PC-9 (cell line): ENCODE data around the gene MYLK3. TPM values are rescaled to one million over a fixed set of nuclear protein-coding genes. Genes with fewer than 3 reads are reported as not detected.
A peak's percentile ranks its signal among the peaks of the same experiment; 100 is the strongest.

Experiments
- BruUV-seq: library from RNA; stranded (reverse); fragments of 400-500 nt; replicated peaks from 2 replicates; lab custom pipeline; 2021; lab: Mats Ljungman, UMichigan
- CTCF ChIA-PET: fragments of 300-600 bp; sonication (Branson Sonifier 250); formaldehyde crosslinking; loops from one replicate; lab custom pipeline; 2022; ENCODE audit warnings: antibody characterized with exemption; lab: Charles Lee
- POLR2A ChIA-PET: fragments of 300-600 bp; sonication (Branson Sonifier 250); formaldehyde crosslinking; loops from one replicate; lab custom pipeline; 2022; ENCODE audit warnings: antibody characterized with exemption; ENCODE audit not compliant: unreplicated experiment; lab: Charles Lee
- DNase-seq, 2 experiments: peaks; one replicate each; pipeline versions ENCODE4 v3.0.0 to v3.0.0-alpha.2; 2015 to 2022; ENCODE audit warnings: mixed read lengths in 1 of 2
- H2AFZ ChIP-seq: fragments of 200-600 bp; sonication (generic); 2 replicates; pipeline ENCODE4 v1.8.1; 2017; ENCODE audit warnings: antibody characterized with exemption
- H3F3A ChIP-seq: fragments of 200-600 bp; sonication (generic); 2 replicates; pipeline ENCODE4 v1.8.1; 2017; ENCODE audit warnings: antibody characterized with exemption, mild to moderate bottlenecking, low read depth; ENCODE audit not compliant: insufficient read depth
- H3K27ac ChIP-seq: fragments of 200-600 bp; sonication (generic); 2 replicates; pipeline ENCODE4 v1.6.1; 2016; ENCODE audit warnings: mixed run types
- H3K27me3 ChIP-seq: fragments of 200-600 bp; sonication (generic); 2 replicates; pipeline ENCODE4 v1.6.1; 2016; ENCODE audit warnings: low read depth, mixed run types; ENCODE audit not compliant: insufficient read depth
- H3K36me3 ChIP-seq: fragments of 200-600 bp; sonication (generic); 2 replicates; pipeline ENCODE4 v1.6.1; 2016; ENCODE audit warnings: low read depth, mixed run types
- H3K4me1 ChIP-seq: fragments of 200-600 bp; sonication (generic); replicated peaks from 2 replicates; pipeline ENCODE4 v1.6.1; 2016; ENCODE audit warnings: mixed run types; ENCODE audit not compliant: insufficient read depth
- H3K4me2 ChIP-seq: fragments of 200-600 bp; sonication (generic); 2 replicates; pipeline ENCODE4 v1.6.1; 2017; ENCODE audit warnings: mixed run types
- H3K4me3 ChIP-seq: fragments of 200-600 bp; sonication (generic); 2 replicates; pipeline ENCODE4 v1.6.1; 2016; ENCODE audit warnings: mixed run types
- H3K79me2 ChIP-seq: fragments of 200-600 bp; sonication (generic); 2 replicates; pipeline ENCODE4 v1.6.1; 2017; ENCODE audit warnings: low read depth, mixed run types
- H3K9me2 ChIP-seq: fragments of 200-600 bp; sonication (generic); 2 replicates; pipeline ENCODE4 v1.8.1; 2017; ENCODE audit warnings: mild to moderate bottlenecking; ENCODE audit not compliant: insufficient read depth
- H3K9me3 ChIP-seq: fragments of 200-600 bp; sonication (generic); 2 replicates; pipeline ENCODE4 v1.8.1; 2016; ENCODE audit warnings: low read depth; ENCODE audit not compliant: insufficient read depth
- H4K20me1 ChIP-seq: fragments of 200-600 bp; sonication (generic); 2 replicates; pipeline ENCODE4 v1.8.1; 2017; ENCODE audit not compliant: insufficient read depth
- EZH2 ChIP-seq: fragments of 200-600 bp; sonication (generic); IDR thresholded peaks from 2 replicates; pipeline ENCODE4 v1.8.0; 2017; ENCODE audit warnings: antibody characterized with exemption, low read depth
- intact Hi-C: fragments of 100-400 bp; cut with micrococcal nuclease; formaldehyde crosslinking; loops from one replicate; pipeline ENCODE4 v1.10.0; 2022; ENCODE audit not compliant: unreplicated experiment
- total RNA-seq: library from RNA; stranded (reverse); gene quantifications from 2 replicates; pipeline ENCODE4 v1.2.3, GENCODE V29; 2021
- TF ChIP-seq, protein P1 (sequence below): fragments of 200-600 bp; sonication (generic); conservative IDR thresholded peaks from 2 replicates; pipeline ENCODE4 v1.6.1; 2017; ENCODE audit warnings: mixed run types, antibody characterized with exemption, mild to moderate bottlenecking, moderate library complexity

The MYLK3 gene
- total RNA-seq, 1 experiment from 2014 or later: 0.68 TPM

DNA sequence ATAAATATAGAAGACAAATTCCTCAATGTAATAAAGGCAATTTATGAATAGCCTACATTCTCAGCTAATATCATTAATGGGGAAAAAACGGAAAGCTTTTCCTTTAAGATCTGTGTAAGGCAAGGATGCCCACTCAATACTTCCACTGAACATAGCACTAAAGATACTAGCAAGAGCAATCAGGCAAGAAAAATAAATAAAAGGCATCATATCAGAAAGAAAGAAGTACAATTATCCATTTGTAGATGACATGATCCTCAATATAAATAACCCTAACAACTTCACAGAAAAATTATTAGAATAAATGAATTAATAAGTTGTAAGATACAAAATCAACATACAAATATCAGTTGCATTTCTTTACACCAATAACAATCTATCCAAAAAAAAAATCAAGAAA is 45.7 kb upstream of the MYLK3 start:
- Histone ChIP-seq H4K20me1 (no peaks in the 10 kb centered on the region), H3K27me3 (no peaks in the 10 kb centered on the region), H3K4me2 (no peak overlapping the region), H3K4me3 (no peak overlapping the region), H3K4me1 (peaks cover 4% of the 10 kb centered on the region; the same call in 1 of the 2 replicates), H3K9me2 (no peaks in the 10 kb centered on the region), H3F3A (no peaks in the 10 kb centered on the region), H3K79me2 (no peaks in the 10 kb centered on the region), H3K9me3 (0 out of 2 replicates have a peak, but pooled peaks cover 7% of the 10 kb centered on the region), H2AFZ (no peak overlapping the region), H3K36me3 (no peaks in the 10 kb centered on the region), H3K27ac (no peak overlapping the region)
- ChIA-PET POLR2A (no interaction called here), CTCF (no interaction called here)
- TF ChIP-seq EZH2: no peak
- TF ChIP-seq, protein P1, sequence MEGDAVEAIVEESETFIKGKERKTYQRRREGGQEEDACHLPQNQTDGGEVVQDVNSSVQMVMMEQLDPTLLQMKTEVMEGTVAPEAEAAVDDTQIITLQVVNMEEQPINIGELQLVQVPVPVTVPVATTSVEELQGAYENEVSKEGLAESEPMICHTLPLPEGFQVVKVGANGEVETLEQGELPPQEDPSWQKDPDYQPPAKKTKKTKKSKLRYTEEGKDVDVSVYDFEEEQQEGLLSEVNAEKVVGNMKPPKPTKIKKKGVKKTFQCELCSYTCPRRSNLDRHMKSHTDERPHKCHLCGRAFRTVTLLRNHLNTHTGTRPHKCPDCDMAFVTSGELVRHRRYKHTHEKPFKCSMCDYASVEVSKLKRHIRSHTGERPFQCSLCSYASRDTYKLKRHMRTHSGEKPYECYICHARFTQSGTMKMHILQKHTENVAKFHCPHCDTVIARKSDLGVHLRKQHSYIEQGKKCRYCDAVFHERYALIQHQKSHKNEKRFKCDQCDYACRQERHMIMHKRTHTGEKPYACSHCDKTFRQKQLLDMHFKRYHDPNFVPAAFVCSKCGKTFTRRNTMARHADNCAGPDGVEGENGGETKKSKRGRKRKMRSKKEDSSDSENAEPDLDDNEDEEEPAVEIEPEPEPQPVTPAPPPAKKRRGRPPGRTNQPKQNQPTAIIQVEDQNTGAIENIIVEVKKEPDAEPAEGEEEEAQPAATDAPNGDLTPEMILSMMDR: no peak
- no TSS peak for BruUV-seq
- intact Hi-C loops: no loop called here
- no peak for DNase-seq

DNA sequence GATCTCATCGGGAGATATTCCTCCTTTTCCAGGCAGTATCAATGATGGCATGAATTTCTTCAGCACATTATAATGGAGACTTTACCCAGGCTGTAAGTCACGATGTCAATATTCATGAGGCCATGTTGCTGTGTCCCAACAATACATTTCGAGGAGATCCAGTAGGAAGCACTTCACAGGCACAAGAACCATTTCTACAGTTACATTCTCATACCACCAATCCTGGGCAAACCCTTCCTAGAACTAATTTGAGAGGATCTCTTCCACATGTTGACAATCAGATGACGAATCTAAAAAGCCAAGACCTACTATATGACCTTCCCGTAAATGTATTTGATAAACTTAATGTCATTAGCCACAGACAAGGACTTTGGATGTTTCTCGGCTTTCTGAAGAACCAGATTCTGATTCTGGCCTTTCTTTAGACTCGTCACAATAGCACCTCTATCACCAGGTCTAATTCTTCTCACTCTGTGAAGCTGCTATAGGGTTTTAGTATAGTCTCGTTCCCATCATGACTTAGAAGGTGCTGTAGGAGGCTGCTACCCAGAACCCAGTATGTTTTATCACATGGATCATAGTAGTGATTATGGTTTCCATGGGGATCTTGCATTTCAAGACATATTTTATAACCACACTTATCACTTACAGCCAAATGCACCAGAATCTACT is 42.6 kb upstream of the MYLK3 start:
- H3K9me2 ChIP-seq: no peaks in the 10 kb centered on the region
- intact Hi-C loops: no loop called here

More for the DNA sequence above, 42.6 kb upstream of the MYLK3 start:
- DNase-seq: no peak
- Histone ChIP-seq H4K20me1 (no peaks in the 10 kb centered on the region), H3K4me3 (peak overlapping the region; percentile 84), H3K27me3 (no peaks in the 10 kb centered on the region), H3K4me2 (peak overlapping the region; percentile 86), H3K36me3 (no peaks in the 10 kb centered on the region), H3K4me1 (peaks cover 4% of the 10 kb centered on the region; the same call in 1 of the 2 replicates), H3F3A (no peaks in the 10 kb centered on the region), H3K27ac (no peak overlapping the region), H3K9me3 (0 out of 2 replicates have a peak, but pooled peaks cover 7% of the 10 kb centered on the region), H3K79me2 (no peaks in the 10 kb centered on the region), H2AFZ (peak overlapping the region; percentile 91)
- ChIA-PET POLR2A (interaction anchor here (0.6 kb wide), 1 partner anchor 15 kb away, joined by 20 read pairs; no protein-coding TSS in a partner anchor), CTCF (interaction anchor here (0.6 kb wide), 1 partner anchor 159 kb away, joined by 3 read pairs; no protein-coding TSS in a partner anchor)
- TF ChIP-seq EZH2: no peak
- TF ChIP-seq, protein P1: no peak
- no TSS peak for BruUV-seq
